Measurements from ENCODE around the gene CRIP2. TPM values are rescaled to one million over a fixed set of nuclear protein-coding genes. Genes with fewer than 3 reads are reported as not detected.
A peak's percentile ranks its signal among the peaks of the same experiment; 100 is the strongest.

CRIP2 gene
- total and polyA plus RNA-seq, 2 of the 8 experiments (the other 6 are each of a cell fraction or from before 2014, with no cell fraction given): 4.2 to 13.5 TPM

- peaks cover 0 to 14% (median 12%) of the 10 kb centered on the region in 4 experiments; a peak in 5 of 7 replicates for H3K4me1 ChIP-seq (replicated peaks in 1 of 4; ENCODE audit: control insufficient read depth in 3 of 4, insufficient read depth in 4 of 4, low read length in 3 of 4)
- peak overlapping the region; percentile 71; the same call in 1 of the 2 replicates for H4K8ac ChIP-seq (ENCODE audit: extremely low read depth, insufficient read depth, low read length)
- H2BK20ac ChIP-seq (ENCODE audit: low read length): no peak overlapping the region
- H3K18ac ChIP-seq (ENCODE audit: extremely low read depth, low read length): no peak overlapping the region
- H3K36me3 ChIP-seq (ENCODE audit: control insufficient read depth in 2 of 4, insufficient read depth in 4 of 4, low read length in 3 of 4): peaks cover 0 to 11% (median 2%) of the 10 kb centered on the region in 4 experiments; a peak in 3 of 8 replicates
- H2BK15ac ChIP-seq (ENCODE audit: low read length): no peak overlapping the region
- POLR2A ChIA-PET (ENCODE audit: partially characterized antibody): interaction anchor here (1.7 kb wide), 1 partner anchor 12 kb away, joined by 4 read pairs; no protein-coding TSS in a partner anchor
- no peak overlapping the region for H4K91ac ChIP-seq (replicated peaks; ENCODE audit: insufficient read length, low read length)
- H3K27me3 ChIP-seq (replicated peaks in 1 of 4; ENCODE audit: control insufficient read depth in 3 of 4, extremely low read depth in 1 of 4, insufficient read depth in 3 of 4, low read length in 3 of 4): no peaks in the 10 kb centered on the region
- H3K4me3 ChIP-seq (ENCODE audit: extremely low read depth in 1 of 4, insufficient read depth in 2 of 4, low read depth in 3 of 4, low read length in 4 of 4): no peak overlapping the region
- H2BK120ac ChIP-seq (replicated peaks; ENCODE audit: low read depth, low read length): no peak overlapping the region
- H4K20me1 ChIP-seq (replicated peaks in 1 of 2; ENCODE audit: control insufficient read depth in 1 of 2, insufficient read depth in 2 of 2, low read length in 2 of 2): peaks cover 53 to 57% of the 10 kb centered on the region in 2 experiments
- H2BK12ac ChIP-seq (ENCODE audit: low read depth, low read length): no peak overlapping the region
- H3K23ac ChIP-seq (ENCODE audit: insufficient read length): no peak overlapping the region
- DNase-seq (ENCODE audit: low read depth in 1 of 2, low spot score in 2 of 2) (no peak), FAIRE-seq (no peak)
- no peak overlapping the region for H2AK5ac ChIP-seq (ENCODE audit: low read depth, low read length)
- no peak overlapping the region for H2AFZ ChIP-seq (ENCODE audit: low read length)
- no peak overlapping the region for H2BK5ac ChIP-seq (ENCODE audit: low read depth, low read length)
- H3K9me3 ChIP-seq (ENCODE audit: insufficient read depth in 2 of 2, low read depth in 1 of 2, low read length in 1 of 2): no peaks in the 10 kb centered on the region
- H3K14ac ChIP-seq (ENCODE audit: insufficient read length): no peak overlapping the region
- H3K79me2 ChIP-seq (ENCODE audit: control insufficient read depth in 1 of 2, insufficient read depth in 2 of 2, low read length in 2 of 2): peaks cover 30 to 92% of the 10 kb centered on the region in 2 experiments; a peak in 3 of 4 replicates
- no peak overlapping the region for H3K27ac ChIP-seq (ENCODE audit: low read depth, low read length)
- peaks cover 28% of the 10 kb centered on the region for H3K79me1 ChIP-seq (ENCODE audit: low read depth, low read length)
- H3K4ac ChIP-seq (replicated peaks; ENCODE audit: insufficient read length, low read depth, low read length): no peak overlapping the region
- H3K56ac ChIP-seq (replicated peaks; ENCODE audit: insufficient read length, low read depth, low read length): no peak overlapping the region
- 90% methylated on average over 23 of the region's 23 CpGs; no CpG with 5 or more reads in 1 of the 2 experiments for WGBS, 2 experiments (ENCODE audit: extremely low coverage in 1 of 2, insufficient coverage in 1 of 2, insufficient read length in 1 of 2, insufficient replicate concordance in 2 of 2, low coverage in 1 of 2, low lambda C conversion rate in 2 of 2, missing lambda C conversion rate in 1 of 2)
- peaks cover 1% of the 10 kb centered on the region for H3K23me2 ChIP-seq (ENCODE audit: low read depth, low read length)
- H3K4me2 ChIP-seq (ENCODE audit: insufficient read depth in 1 of 2, low read depth in 2 of 2, low read length in 2 of 2): no peak overlapping the region
- H3K9ac ChIP-seq (replicated peaks in 1 of 4; ENCODE audit: extremely low read depth in 1 of 4, low read depth in 3 of 4, low read length in 3 of 4): no peak overlapping the region
- H4K5ac ChIP-seq (ENCODE audit: insufficient read length, low read depth, low read length): no peak overlapping the region
- CTCF ChIA-PET (ENCODE audit: partially characterized antibody): interaction anchor here (0.6 kb wide), 1 partner anchor 64 kb away, joined by 3 read pairs; no protein-coding TSS in a partner anchor
- TF ChIP-seq SP2 (IDR thresholded peaks at IDR 0.05; ENCODE audit: low read length) (no peak), GTF2F1 (IDR thresholded peaks at IDR 0.05; ENCODE audit: borderline replicate concordance, low read depth, low read length) (no peak), BCL11A (IDR thresholded peaks at IDR 0.05; ENCODE audit: low read depth in 2 of 2, low read length in 2 of 2) (no peak), SP1 (IDR thresholded peaks at IDR 0.05; ENCODE audit: low read depth, low read length) (no peak), BRCA1 (IDR thresholded peaks at IDR 0.05; ENCODE audit: low read depth, low read length) (no peak), ZNF274 (IDR thresholded peaks at IDR 0.05; ENCODE audit: borderline replicate concordance, extremely low read depth, low read length) (no peak), ATF2 (IDR thresholded peaks at IDR 0.05; ENCODE audit: low read length) (no peak), KDM5A (IDR thresholded peaks at IDR 0.05; ENCODE audit: low read length) (no peak), CTBP2 (IDR thresholded peaks at IDR 0.05; ENCODE audit: borderline replicate concordance, insufficient read depth, insufficient read length, low read length) (no peak), EGR1 (IDR thresholded peaks at IDR 0.05; ENCODE audit: borderline replicate concordance, low read depth, low read length) (no peak), RBBP5 (IDR thresholded peaks at IDR 0.05; ENCODE audit: borderline replicate concordance, low read depth, low read length) (no peak)
These were observed 48.8 kb upstream of the CRIP2 start for GRCh38 chr14:105425823-105426247.
